Transverse colon (tissue), 4 donors: ENCODE measurements around the gene TRPM3.

Source experiments
- CTCF ChIP-seq, 5 experiments: fragments of 200-600 bp in 3 of 5; fragments of 450-650 bp in 2 of 5; sonication (generic) in 3 of 5; IDR thresholded peaks; 1 replicate in 2 of 5; 2 replicates in 3 of 5; pipeline ENCODE4 v1.5.1; 2016 to 2017; ENCODE audit warnings: antibody characterized with exemption in 5 of 5, inconsistent platforms in 3 of 5, mild to moderate bottlenecking in 2 of 5, moderate library complexity in 1 of 5
- POLR2A ChIP-seq: fragments of 450-650 bp; IDR thresholded peaks from one replicate; pipeline ENCODE4 v1.6.1; 2016; ENCODE audit warnings: antibody characterized with exemption, mild to moderate bottlenecking, moderate library complexity
- POLR2AphosphoS5 ChIP-seq, 3 donors: sonication (generic); formaldehyde crosslinking; IDR thresholded peaks; one replicate each; pipeline ENCODE4 v1.6.1; 2016; ENCODE audit warnings: antibody characterized with exemption in 3 of 3

GRCh38 chr9:71037521-71037920 is 83.9 kb downstream of the TRPM3 start:
- TF ChIP-seq POLR2A (no peak), CTCF (IDR thresholded peaks at IDR 0.05) (no peak), POLR2AphosphoS5 (IDR thresholded peaks at IDR 0.05) (no peak)
